ENCODE measurements around the gene IMMP2L. TPM values are rescaled to one million over a fixed set of nuclear protein-coding genes. Genes with fewer than 3 reads are reported as not detected.

Gene IMMP2L
- polyA plus RNA-seq, 1 donor (not counting 4 experiments of a cell fraction or from before 2014, with no cell fraction given) = 14.1 TPM

- Histone ChIP-seq H3K27me3 (ENCODE audit: control insufficient read depth, extremely low read depth, insufficient read depth, low read length) (no peaks in the 10 kb centered on the region), H3K9ac (ENCODE audit: control insufficient read depth, extremely low read depth, insufficient read depth, low read length) (no peak overlapping the region), H3K4me3 (ENCODE audit: control insufficient read depth in 2 of 3, extremely low read depth in 1 of 3, insufficient read depth in 2 of 3, low read depth in 1 of 3, low read length in 3 of 3) (no peak overlapping the region), H2AFZ (ENCODE audit: control insufficient read depth, low read length) (no peak overlapping the region), H3K4me2 (ENCODE audit: control insufficient read depth, extremely low read depth, insufficient read depth, low read depth, low read length) (peak overlapping the region; percentile 60), H3K4me1 (ENCODE audit: control insufficient read depth, extremely low read depth, insufficient read depth, low read length) (peaks cover 17% of the 10 kb centered on the region), H3K27ac (ENCODE audit: control insufficient read depth, insufficient read depth, low read length) (no peak overlapping the region), H3K36me3 (ENCODE audit: control insufficient read depth in 2 of 2, extremely low read depth in 1 of 2, insufficient read depth in 2 of 2, low read length in 2 of 2) (no peaks in the 10 kb centered on the region), H3K79me2 (ENCODE audit: control insufficient read depth, insufficient read depth, low read length) (no peaks in the 10 kb centered on the region), H3K9me1 (ENCODE audit: control insufficient read depth, extremely low read depth, insufficient read depth, low read length) (no peaks in the 10 kb centered on the region), H4K20me1 (ENCODE audit: control insufficient read depth, extremely low read depth, insufficient read depth, low read length) (no peaks in the 10 kb centered on the region), H3K9me3 (ENCODE audit: control insufficient read depth, low read depth, low read length) (no peaks in the 10 kb centered on the region)
- FAIRE-seq (no peak), DNase-seq (ENCODE audit: low read depth, low spot score) (no peak)
- dilution Hi-C loops (cut with MboI; ENCODE audit: extremely low pct_ligation_motif_present, low sequenced_read_pairs) = no loop called here
- TF ChIP-seq EZH2 (IDR thresholded peaks at IDR 0.05; ENCODE audit: low read length) (no peak), CTCF (optimal IDR thresholded peaks at IDR 0.05 in 1 of 3, IDR thresholded peaks at IDR 0.05 in 1 of 3, conservative IDR thresholded peaks at IDR 0.05 in 1 of 3; ENCODE audit: extremely low read depth in 1 of 3, insufficient read depth in 2 of 3, low read length in 3 of 3) (no peak)
Observed at GRCh38 chr7:111012149-111012548, 550.1 kb downstream of the IMMP2L start.

GRCh38 chr7:111011520-111011919 lies 550.8 kb downstream of the IMMP2L start:
- no peak overlapping the region for H3K4me3 ChIP-seq (ENCODE audit: control insufficient read depth in 2 of 3, extremely low read depth in 1 of 3, insufficient read depth in 2 of 3, low read depth in 1 of 3, low read length in 3 of 3)
- H4K20me1 ChIP-seq (ENCODE audit: control insufficient read depth, extremely low read depth, insufficient read depth, low read length) = no peaks in the 10 kb centered on the region
- H2AFZ ChIP-seq (ENCODE audit: control insufficient read depth, low read length) = no peak overlapping the region
- no peak for DNase-seq (ENCODE audit: low read depth, low spot score)
- dilution Hi-C loops (cut with MboI; ENCODE audit: extremely low pct_ligation_motif_present, low sequenced_read_pairs) = no loop called here
- no peaks in the 10 kb centered on the region for H3K79me2 ChIP-seq (ENCODE audit: control insufficient read depth, insufficient read depth, low read length)
- H3K9ac ChIP-seq (ENCODE audit: control insufficient read depth, extremely low read depth, insufficient read depth, low read length) = no peak overlapping the region
- no peak overlapping the region for H3K4me2 ChIP-seq (ENCODE audit: control insufficient read depth, extremely low read depth, insufficient read depth, low read depth, low read length)
- H3K9me1 ChIP-seq (ENCODE audit: control insufficient read depth, extremely low read depth, insufficient read depth, low read length) = no peaks in the 10 kb centered on the region
- H3K36me3 ChIP-seq (ENCODE audit: control insufficient read depth in 2 of 2, extremely low read depth in 1 of 2, insufficient read depth in 2 of 2, low read length in 2 of 2) = no peaks in the 10 kb centered on the region
- H3K27me3 ChIP-seq (ENCODE audit: control insufficient read depth, extremely low read depth, insufficient read depth, low read length) = no peaks in the 10 kb centered on the region
- TF ChIP-seq CTCF (optimal IDR thresholded peaks at IDR 0.05 in 1 of 3, IDR thresholded peaks at IDR 0.05 in 1 of 3, conservative IDR thresholded peaks at IDR 0.05 in 1 of 3; ENCODE audit: extremely low read depth in 1 of 3, insufficient read depth in 2 of 3, low read length in 3 of 3) = no peak
- TF ChIP-seq EZH2 (IDR thresholded peaks at IDR 0.05; ENCODE audit: low read length) = no peak
- FAIRE-seq = no peak
- peaks cover 17% of the 10 kb centered on the region for H3K4me1 ChIP-seq (ENCODE audit: control insufficient read depth, extremely low read depth, insufficient read depth, low read length)
- H3K9me3 ChIP-seq (ENCODE audit: control insufficient read depth, low read depth, low read length) = no peaks in the 10 kb centered on the region
- no peak overlapping the region for H3K27ac ChIP-seq (ENCODE audit: control insufficient read depth, insufficient read depth, low read length)

Data from keratinocyte (primary cell).